ENCODE data around the gene COX6A1.

- TF ChIP-seq CTCF (IDR thresholded peaks at IDR 0.05; ENCODE audit: low read depth, low read length) (no peak), EZH2phosphoT487 (IDR thresholded peaks at IDR 0.05; ENCODE audit: low read depth) (no peak)
These were observed 6.8 kb downstream of the COX6A1 start for GRCh38 chr12:120444676-120445075.

Data from OCI-LY3 (cell line).